ENCODE measurements around the gene WRAP53. TPM values are rescaled to one million over a fixed set of nuclear protein-coding genes. Genes with fewer than 3 reads are reported as not detected.

WRAP53 gene
- total and polyA plus RNA-seq, 2 of the 13 experiments (the other 11 are each of a cell fraction or from before 2014, with no cell fraction given) = 7.0 to 19.5 TPM

GRCh38 chr17:7687072-7687907 lies 987 bp upstream of the WRAP53 start, which contains the start of gene TP53 (continued):
- TF ChIP-seq PRMT3 (CRISPR knock-in tag; IDR thresholded peaks at IDR 0.05; ENCODE audit: borderline replicate concordance, low read depth) (no peak), FOXK1 (CRISPR knock-in tag; IDR thresholded peaks at IDR 0.05; ENCODE audit: borderline replicate concordance, low read depth) (peak; percentile 64; the same call in 1 of the 2 replicates), ZBED4 (CRISPR knock-in tag; IDR thresholded peaks at IDR 0.05; ENCODE audit: borderline replicate concordance) (no peak), NAIF1 (CRISPR knock-in tag; IDR thresholded peaks at IDR 0.05; ENCODE audit: borderline replicate concordance) (peak; percentile 15; the same call in 1 of the 2 replicates), RXRA (CRISPR knock-in tag; IDR thresholded peaks at IDR 0.05) (0 out of 2 replicates have a peak, but pooled peaks have one; percentile 40), STAT5B (CRISPR knock-in tag; IDR thresholded peaks at IDR 0.05) (no peak), GLI4 (CRISPR knock-in tag; IDR thresholded peaks at IDR 0.05; ENCODE audit: borderline replicate concordance) (no peak), SKIL (CRISPR knock-in tag; IDR thresholded peaks at IDR 0.05; ENCODE audit: borderline replicate concordance) (no peak), SP5 (CRISPR knock-in tag; IDR thresholded peaks at IDR 0.05; ENCODE audit: borderline replicate concordance, low read depth) (0 out of 2 replicates have a peak, but pooled peaks have one; percentile 30), NFIC (IDR thresholded peaks at IDR 0.05; ENCODE audit: low read length) (no peak), MBNL3 (CRISPR knock-in tag; conservative IDR thresholded peaks at IDR 0.05) (no peak), ATF1 (CRISPR knock-in tag; IDR thresholded peaks at IDR 0.05) (no peak)
- TF ChIP-seq, protein P1, sequence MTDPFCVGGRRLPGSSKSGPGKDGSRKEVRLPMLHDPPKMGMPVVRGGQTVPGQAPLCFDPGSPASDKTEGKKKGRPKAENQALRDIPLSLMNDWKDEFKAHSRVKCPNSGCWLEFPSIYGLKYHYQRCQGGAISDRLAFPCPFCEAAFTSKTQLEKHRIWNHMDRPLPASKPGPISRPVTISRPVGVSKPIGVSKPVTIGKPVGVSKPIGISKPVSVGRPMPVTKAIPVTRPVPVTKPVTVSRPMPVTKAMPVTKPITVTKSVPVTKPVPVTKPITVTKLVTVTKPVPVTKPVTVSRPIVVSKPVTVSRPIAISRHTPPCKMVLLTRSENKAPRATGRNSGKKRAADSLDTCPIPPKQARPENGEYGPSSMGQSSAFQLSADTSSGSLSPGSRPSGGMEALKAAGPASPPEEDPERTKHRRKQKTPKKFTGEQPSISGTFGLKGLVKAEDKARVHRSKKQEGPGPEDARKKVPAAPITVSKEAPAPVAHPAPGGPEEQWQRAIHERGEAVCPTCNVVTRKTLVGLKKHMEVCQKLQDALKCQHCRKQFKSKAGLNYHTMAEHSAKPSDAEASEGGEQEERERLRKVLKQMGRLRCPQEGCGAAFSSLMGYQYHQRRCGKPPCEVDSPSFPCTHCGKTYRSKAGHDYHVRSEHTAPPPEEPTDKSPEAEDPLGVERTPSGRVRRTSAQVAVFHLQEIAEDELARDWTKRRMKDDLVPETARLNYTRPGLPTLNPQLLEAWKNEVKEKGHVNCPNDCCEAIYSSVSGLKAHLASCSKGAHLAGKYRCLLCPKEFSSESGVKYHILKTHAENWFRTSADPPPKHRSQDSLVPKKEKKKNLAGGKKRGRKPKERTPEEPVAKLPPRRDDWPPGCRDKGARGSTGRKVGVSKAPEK (CRISPR knock-in tag; IDR thresholded peaks at IDR 0.05; ENCODE audit: borderline replicate concordance) = no peak
